Measurements from ENCODE around the gene ABCC2.

- TF ChIP-seq USF2 (IDR thresholded peaks at IDR 0.05; ENCODE audit: low read depth, low read length) (no peak), CTCF (conservative IDR thresholded peaks at IDR 0.05; ENCODE audit: low read depth, low read length) (peak; percentile 96), SMC3 (IDR thresholded peaks at IDR 0.05; ENCODE audit: low read depth, low read length) (peak; percentile 91), ELK1 (IDR thresholded peaks at IDR 0.05; ENCODE audit: borderline replicate concordance, low read depth, low read length) (no peak), POLR2A (IDR thresholded peaks at IDR 0.05; ENCODE audit: low read depth, low read length) (no peak), MXI1 (IDR thresholded peaks at IDR 0.05; ENCODE audit: borderline replicate concordance, low read depth, low read length) (no peak), RFX5 (IDR thresholded peaks at IDR 0.05; ENCODE audit: low read depth, low read length) (no peak), FOS (IDR thresholded peaks at IDR 0.05; ENCODE audit: low read depth, low read length) (no peak)
These were observed 63.5 kb downstream of the ABCC2 start for GRCh38 chr10:99845837-99846382.

Measured in IMR-90 (cell line).